ENCODE data around the gene PACSIN2. TPM values are rescaled to one million over a fixed set of nuclear protein-coding genes. Genes with fewer than 3 reads are reported as not detected.

Gene PACSIN2
- total RNA-seq, 1 donor from 2014 or later: 46.2 TPM

GRCh38 chr22:43006016-43006505, 8.9 kb downstream of the PACSIN2 start:
- no peak for DNase-seq (ENCODE audit: extremely low spot score in 2 of 2)
- Histone ChIP-seq H3K27ac (no peak overlapping the region), H3K4me3 (no peak overlapping the region), H3K36me3 (no peaks in the 10 kb centered on the region), H3K4me1 (peaks cover 64% of the 10 kb centered on the region), H3K27me3 (no peaks in the 10 kb centered on the region), H3K9me3 (no peaks in the 10 kb centered on the region)
- intact Hi-C loops (cut with DNase I): no loop called here
- no peak for TF ChIP-seq CTCF (IDR thresholded peaks at IDR 0.05)
- TF ChIP-seq POLR2AphosphoS5 (IDR thresholded peaks at IDR 0.05; ENCODE audit: insufficient read depth in 1 of 2, low read depth in 1 of 2): no peak
- no peak for TF ChIP-seq POLR2A (IDR thresholded peaks at IDR 0.05)

GRCh38 chr22:43005106-43005505, 9.8 kb downstream of the PACSIN2 start:
- H3K36me3 ChIP-seq: no peaks in the 10 kb centered on the region
- no peak overlapping the region for H3K27ac ChIP-seq
- no peak for TF ChIP-seq POLR2A (IDR thresholded peaks at IDR 0.05)
- H3K9me3 ChIP-seq: no peaks in the 10 kb centered on the region
- DNase-seq (ENCODE audit: extremely low spot score in 2 of 2): no peak
- peaks cover 69% of the 10 kb centered on the region for H3K4me1 ChIP-seq
- no peaks in the 10 kb centered on the region for H3K27me3 ChIP-seq
- H3K4me3 ChIP-seq: no peak overlapping the region
- intact Hi-C loops (cut with DNase I): no loop called here

- Histone ChIP-seq H3K27me3 (no peaks in the 10 kb centered on the region), H3K9me3 (no peaks in the 10 kb centered on the region), H3K27ac (no peak overlapping the region), H3K4me3 (no peak overlapping the region), H3K36me3 (no peaks in the 10 kb centered on the region), H3K4me1 (peaks cover 64% of the 10 kb centered on the region)
- intact Hi-C loops (cut with DNase I): no loop called here
- no peak for DNase-seq (ENCODE audit: extremely low spot score in 2 of 2)
- TF ChIP-seq CTCF (IDR thresholded peaks at IDR 0.05) (no peak), POLR2A (IDR thresholded peaks at IDR 0.05) (no peak), POLR2AphosphoS5 (IDR thresholded peaks at IDR 0.05; ENCODE audit: insufficient read depth in 1 of 2, low read depth in 1 of 2) (no peak)
These were observed 10.4 kb downstream of the PACSIN2 start for GRCh38 chr22:43004362-43005035.

- Histone ChIP-seq H3K4me3 (no peak overlapping the region), H3K27me3 (no peaks in the 10 kb centered on the region), H3K9me3 (no peaks in the 10 kb centered on the region), H3K27ac (no peak overlapping the region), H3K4me1 (peaks cover 55% of the 10 kb centered on the region), H3K36me3 (no peaks in the 10 kb centered on the region)
- intact Hi-C loops (cut with DNase I): no loop called here
- TF ChIP-seq POLR2A (IDR thresholded peaks at IDR 0.05) (no peak), POLR2AphosphoS5 (IDR thresholded peaks at IDR 0.05; ENCODE audit: insufficient read depth in 1 of 2, low read depth in 1 of 2) (no peak), CTCF (IDR thresholded peaks at IDR 0.05) (no peak)
- DNase-seq (ENCODE audit: extremely low spot score in 2 of 2): no peak
These were observed 12.8 kb downstream of the PACSIN2 start for GRCh38 chr22:43002202-43002586.

- H3K4me3 ChIP-seq: no peak overlapping the region
- no peak for TF ChIP-seq POLR2AphosphoS5 (IDR thresholded peaks at IDR 0.05; ENCODE audit: insufficient read depth in 1 of 2, low read depth in 1 of 2)
- H3K27me3 ChIP-seq: no peaks in the 10 kb centered on the region
- H3K27ac ChIP-seq: no peak overlapping the region
- no peaks in the 10 kb centered on the region for H3K36me3 ChIP-seq
- H3K4me1 ChIP-seq: peaks cover 62% of the 10 kb centered on the region
- H3K9me3 ChIP-seq: no peaks in the 10 kb centered on the region
- no peak for DNase-seq (ENCODE audit: extremely low spot score in 2 of 2)
- intact Hi-C loops (cut with DNase I): no loop called here
These were observed 13.4 kb downstream of the PACSIN2 start for GRCh38 chr22:43001271-43002201.
